GM12878 (cell line): Measurements from ENCODE around the gene CATSPERZ. TPM values are rescaled to one million over a fixed set of nuclear protein-coding genes. Genes with fewer than 3 reads are reported as not detected.

Experiments
- ASH2L ChIP-seq: fragments of 300-600, 200-600 bp; sonication (generic); IDR thresholded peaks from 2 replicates; pipeline ENCODE4 v1.6.1; 2017; ENCODE audit warnings: low read depth, mild to moderate bottlenecking, borderline replicate concordance
- BHLHE40 ChIP-seq, 2 experiments: fragments of 450-650 bp in 1 of 2; IDR thresholded peaks; 2 replicates each; pipeline ENCODE4 v1.6.1; 2011 to 2017; ENCODE audit warnings: low read depth in 2 of 2, borderline replicate concordance in 1 of 2, improper control_type of control experiment in 1 of 2, low read length in 1 of 2, mild to moderate bottlenecking in 1 of 2
- CEBPB ChIP-seq, 2 experiments: fragments of 150-350 bp in 1 of 2; IDR thresholded peaks; 2 replicates each; pipeline ENCODE4 v1.6.1; 2012 to 2014; ENCODE audit warnings: low read depth in 2 of 2, low read length in 2 of 2, borderline replicate concordance in 1 of 2, inconsistent platforms in 1 of 2
- CHD2 ChIP-seq: IDR thresholded peaks from 2 replicates; pipeline ENCODE4 v1.6.1; 2011; ENCODE audit warnings: low read depth, low read length, improper control_type of control experiment, borderline replicate concordance
- HCFC1 ChIP-seq: fragments of 150-350 bp; IDR thresholded peaks from 2 replicates; pipeline ENCODE4 v1.6.1; 2014; ENCODE audit warnings: low read length
- MTA3 ChIP-seq: IDR thresholded peaks from 2 replicates; pipeline ENCODE4 v1.6.1; 2012; ENCODE audit warnings: low read length, inconsistent platforms, borderline replicate concordance
- MXI1 ChIP-seq: fragments of 150-350 bp; IDR thresholded peaks from 2 replicates; pipeline ENCODE4 v1.6.1; 2011; ENCODE audit warnings: low read depth, mild to moderate bottlenecking, inconsistent platforms, low read length, improper control_type of control experiment
- NBN ChIP-seq: fragments of 450-650 bp; IDR thresholded peaks from 2 replicates; pipeline ENCODE4 v1.6.1; 2016
- NKRF ChIP-seq: fragments of 450-650 bp; conservative IDR thresholded peaks from 2 replicates; pipeline ENCODE4 v1.6.1; 2017; ENCODE audit warnings: mild to moderate bottlenecking, moderate library complexity
- PBX3 ChIP-seq: IDR thresholded peaks from 2 replicates; pipeline ENCODE4 v1.6.1; 2011; ENCODE audit warnings: mild to moderate bottlenecking, low read depth, low read length, moderate library complexity; ENCODE audit not compliant: insufficient replicate concordance
- POLR2AphosphoS2 ChIP-seq: IDR thresholded peaks from 2 replicates; pipeline ENCODE4 v1.6.1; 2011; ENCODE audit warnings: low read depth, mild to moderate bottlenecking, low read length, improper control_type of control experiment, moderate library complexity
- RELB ChIP-seq: fragments of 450-650 bp; IDR thresholded peaks from 2 replicates; pipeline ENCODE4 v1.6.1; 2017; ENCODE audit warnings: low read depth, mild to moderate bottlenecking, moderate library complexity
- SIN3A ChIP-seq: IDR thresholded peaks from 2 replicates; pipeline ENCODE4 v1.6.1; 2012; ENCODE audit warnings: low read depth, low read length, improper control_type of control experiment
- SRF ChIP-seq, 2 experiments: IDR thresholded peaks; 2 replicates each; pipeline ENCODE4 v1.6.1; 2011; ENCODE audit warnings: low read depth in 2 of 2, low read length in 2 of 2, mild to moderate bottlenecking in 1 of 2, moderate library complexity in 1 of 2
- TAF1 ChIP-seq: IDR thresholded peaks from 2 replicates; pipeline ENCODE4 v1.6.1; 2011; ENCODE audit warnings: mild to moderate bottlenecking, low read depth, low read length, borderline replicate concordance
- USF1 ChIP-seq: IDR thresholded peaks from 2 replicates; pipeline ENCODE4 v1.6.1; 2011; ENCODE audit warnings: borderline replicate concordance, low read depth, mild to moderate bottlenecking, moderate library complexity, mixed read lengths, low read length; ENCODE audit not compliant: insufficient read depth; ENCODE audit errors: extremely low read length
- WRNIP1 ChIP-seq: IDR thresholded peaks from 2 replicates; pipeline ENCODE4 v1.6.1; 2011; ENCODE audit warnings: low read depth, low read length, improper control_type of control experiment, borderline replicate concordance
- ZBTB40 ChIP-seq: fragments of 450-650 bp; IDR thresholded peaks from 2 replicates; pipeline ENCODE4 v1.6.1; 2016; ENCODE audit warnings: mild to moderate bottlenecking, moderate library complexity, borderline replicate concordance
- ZNF207 ChIP-seq: fragments of 450-650 bp; IDR thresholded peaks from 2 replicates; pipeline ENCODE4 v1.6.1; 2014; ENCODE audit warnings: antibody characterized with exemption, mild to moderate bottlenecking, borderline replicate concordance
- polyA plus RNA-seq, 11 experiments: library from polyadenylated mRNA; depleted of rRNA in 4 of 11; unstranded in 6 of 11; stranded (reverse) in 5 of 11; fragments of >200 nt; fragmentation: Nextera tagmentation in 4 of 11; fragmentation: Illumina TruSeq in 1 of 11; extraction: Ambion mirVana in 4 of 11; extraction: Trizol in 1 of 11; gene quantifications; 1 replicate in 1 of 11; 2 replicates in 10 of 11; pipeline versions ENCODE4 v1.2.1 to v1.2.3, GENCODE V29; 2011 to 2016; ENCODE audit warnings: inconsistent platforms in 2 of 11, missing spikeins in 2 of 11, low read depth in 1 of 11
- total RNA-seq, 4 experiments: library from RNA; depleted of rRNA in 3 of 4; stranded (reverse); fragments of >200 nt in 3 of 4; fragmentation: Illumina TruSeq in 1 of 4; extraction: Trizol in 1 of 4; gene quantifications; 2 replicates each; pipeline versions ENCODE4 v1.2.1 to v1.2.3, GENCODE V29; 2013 to 2021

CATSPERZ gene
- total and polyA plus RNA-seq, 10 of the 15 experiments (the other 5 are each of a cell fraction or from before 2014, with no cell fraction given) = 0.12 to 0.31 TPM; not detected in 8

GRCh38 chr11:64305075-64305690, 5.0 kb downstream of the CATSPERZ start, which contains the start of gene ESRRA (continued):
- TF ChIP-seq NKRF (peak; percentile 89), POLR2AphosphoS2 (no peak; the same call in 1 of the 2 replicates), TAF1 (no peak), ZBTB40 (no peak), MTA3 (no peak), NBN (no peak), WRNIP1 (no peak), CEBPB (IDR thresholded peaks at IDR 0.05; ENCODE audit: borderline replicate concordance in 1 of 2, low read depth in 2 of 2, low read length in 2 of 2) (no peak), MXI1 (peak; percentile 65), ZNF207 (no peak), HCFC1 (no peak), RELB (no peak), SIN3A (peak; percentile 87; the same call in 1 of the 2 replicates), ASH2L (no peak), USF1 (no peak), BHLHE40 (IDR thresholded peaks at IDR 0.05; ENCODE audit: borderline replicate concordance in 1 of 2, low read depth in 2 of 2, low read length in 1 of 2) (peak; percentile 28 to 65; a peak in 2 of 4 replicates), SRF (IDR thresholded peaks at IDR 0.05; ENCODE audit: low read depth in 2 of 2, low read length in 2 of 2) (peak; percentile 74; a peak in 2 of 4 replicates), PBX3 (peak; percentile 63), CHD2 (no peak)
